Neural cell (in vitro differentiated cells): ENCODE data around the gene ME3.

Experiments used
- EP300 ChIP-seq: fragments of 450-650 bp; conservative IDR thresholded peaks from 2 replicates; pipeline ENCODE4 v1.6.1; 2014; ENCODE audit warnings: antibody characterized with exemption, mild to moderate bottlenecking, moderate library complexity; ENCODE audit not compliant: poor library complexity, severe bottlenecking
- EZH2 ChIP-seq: fragments of 200-600, 300-800 bp; shearing (Covaris generic), sonication (generic); IDR thresholded peaks from 2 replicates; pipeline ENCODE4 v1.6.1; 2014; ENCODE audit warnings: antibody characterized with exemption, low read length, borderline replicate concordance, mild to moderate bottlenecking; ENCODE audit not compliant: insufficient read depth, poor library complexity, severe bottlenecking
- MXI1 ChIP-seq: fragments of 450-650 bp; conservative IDR thresholded peaks from 2 replicates; pipeline ENCODE4 v1.6.1; 2014; ENCODE audit warnings: antibody characterized with exemption, mild to moderate bottlenecking; ENCODE audit not compliant: poor library complexity, severe bottlenecking
- POLR2AphosphoS5 ChIP-seq: IDR thresholded peaks from 2 replicates; pipeline ENCODE4 v1.6.1; 2012
- RAD21 ChIP-seq: fragments of 450-650 bp; conservative IDR thresholded peaks from 2 replicates; pipeline ENCODE4 v1.6.1; 2014; ENCODE audit warnings: antibody characterized with exemption, mild to moderate bottlenecking, moderate library complexity
- TAF1 ChIP-seq: IDR thresholded peaks from 2 replicates; pipeline ENCODE4 v1.6.1; 2012; ENCODE audit warnings: low read depth
- TF ChIP-seq, protein P1 (sequence below): fragments of 450-650 bp; IDR thresholded peaks from 2 replicates; pipeline ENCODE4 v1.5.1; 2014; ENCODE audit warnings: antibody characterized with exemption, mild to moderate bottlenecking, moderate library complexity; ENCODE audit not compliant: poor library complexity, severe bottlenecking
- TF ChIP-seq, protein P2 (sequence below): IDR thresholded peaks from 2 replicates; pipeline ENCODE4 v1.6.1; 2012; ENCODE audit warnings: borderline replicate concordance

DNA sequence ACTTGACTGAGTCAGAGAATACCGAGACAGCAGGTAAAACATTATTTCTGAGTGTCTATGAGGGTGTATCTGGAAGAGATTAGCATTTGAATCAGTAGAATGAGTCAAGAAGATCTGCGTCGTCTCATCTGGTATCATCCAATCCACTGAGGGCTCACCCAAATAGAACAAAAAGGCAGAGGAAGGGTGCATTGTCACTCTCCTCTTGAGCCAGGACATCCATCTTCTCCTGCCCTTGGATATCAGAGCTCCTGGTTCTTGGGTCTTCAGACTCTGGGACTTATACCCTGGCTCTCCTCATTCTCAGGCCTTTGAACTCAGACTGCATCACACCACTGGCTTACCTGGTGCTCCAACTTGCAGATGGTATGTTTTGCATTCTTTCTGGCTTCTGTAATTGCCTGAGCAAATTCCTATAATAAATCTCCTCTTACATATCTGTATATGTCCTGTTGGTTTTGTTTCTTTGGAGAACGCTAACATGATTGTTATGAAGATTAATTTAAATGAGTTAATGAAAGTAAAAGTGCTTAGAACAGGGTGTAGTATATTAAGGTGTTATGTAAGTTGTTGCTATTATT is 49.3 kb downstream of the ME3 start:
- TF ChIP-seq, protein P1, sequence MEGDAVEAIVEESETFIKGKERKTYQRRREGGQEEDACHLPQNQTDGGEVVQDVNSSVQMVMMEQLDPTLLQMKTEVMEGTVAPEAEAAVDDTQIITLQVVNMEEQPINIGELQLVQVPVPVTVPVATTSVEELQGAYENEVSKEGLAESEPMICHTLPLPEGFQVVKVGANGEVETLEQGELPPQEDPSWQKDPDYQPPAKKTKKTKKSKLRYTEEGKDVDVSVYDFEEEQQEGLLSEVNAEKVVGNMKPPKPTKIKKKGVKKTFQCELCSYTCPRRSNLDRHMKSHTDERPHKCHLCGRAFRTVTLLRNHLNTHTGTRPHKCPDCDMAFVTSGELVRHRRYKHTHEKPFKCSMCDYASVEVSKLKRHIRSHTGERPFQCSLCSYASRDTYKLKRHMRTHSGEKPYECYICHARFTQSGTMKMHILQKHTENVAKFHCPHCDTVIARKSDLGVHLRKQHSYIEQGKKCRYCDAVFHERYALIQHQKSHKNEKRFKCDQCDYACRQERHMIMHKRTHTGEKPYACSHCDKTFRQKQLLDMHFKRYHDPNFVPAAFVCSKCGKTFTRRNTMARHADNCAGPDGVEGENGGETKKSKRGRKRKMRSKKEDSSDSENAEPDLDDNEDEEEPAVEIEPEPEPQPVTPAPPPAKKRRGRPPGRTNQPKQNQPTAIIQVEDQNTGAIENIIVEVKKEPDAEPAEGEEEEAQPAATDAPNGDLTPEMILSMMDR: no peak
- TF ChIP-seq, protein P2, sequence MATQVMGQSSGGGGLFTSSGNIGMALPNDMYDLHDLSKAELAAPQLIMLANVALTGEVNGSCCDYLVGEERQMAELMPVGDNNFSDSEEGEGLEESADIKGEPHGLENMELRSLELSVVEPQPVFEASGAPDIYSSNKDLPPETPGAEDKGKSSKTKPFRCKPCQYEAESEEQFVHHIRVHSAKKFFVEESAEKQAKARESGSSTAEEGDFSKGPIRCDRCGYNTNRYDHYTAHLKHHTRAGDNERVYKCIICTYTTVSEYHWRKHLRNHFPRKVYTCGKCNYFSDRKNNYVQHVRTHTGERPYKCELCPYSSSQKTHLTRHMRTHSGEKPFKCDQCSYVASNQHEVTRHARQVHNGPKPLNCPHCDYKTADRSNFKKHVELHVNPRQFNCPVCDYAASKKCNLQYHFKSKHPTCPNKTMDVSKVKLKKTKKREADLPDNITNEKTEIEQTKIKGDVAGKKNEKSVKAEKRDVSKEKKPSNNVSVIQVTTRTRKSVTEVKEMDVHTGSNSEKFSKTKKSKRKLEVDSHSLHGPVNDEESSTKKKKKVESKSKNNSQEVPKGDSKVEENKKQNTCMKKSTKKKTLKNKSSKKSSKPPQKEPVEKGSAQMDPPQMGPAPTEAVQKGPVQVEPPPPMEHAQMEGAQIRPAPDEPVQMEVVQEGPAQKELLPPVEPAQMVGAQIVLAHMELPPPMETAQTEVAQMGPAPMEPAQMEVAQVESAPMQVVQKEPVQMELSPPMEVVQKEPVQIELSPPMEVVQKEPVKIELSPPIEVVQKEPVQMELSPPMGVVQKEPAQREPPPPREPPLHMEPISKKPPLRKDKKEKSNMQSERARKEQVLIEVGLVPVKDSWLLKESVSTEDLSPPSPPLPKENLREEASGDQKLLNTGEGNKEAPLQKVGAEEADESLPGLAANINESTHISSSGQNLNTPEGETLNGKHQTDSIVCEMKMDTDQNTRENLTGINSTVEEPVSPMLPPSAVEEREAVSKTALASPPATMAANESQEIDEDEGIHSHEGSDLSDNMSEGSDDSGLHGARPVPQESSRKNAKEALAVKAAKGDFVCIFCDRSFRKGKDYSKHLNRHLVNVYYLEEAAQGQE: no peak
- TF ChIP-seq EP300: no peak
- TF ChIP-seq TAF1: no peak
- no peak for TF ChIP-seq RAD21
- TF ChIP-seq POLR2AphosphoS5: no peak
- no peak for TF ChIP-seq EZH2
- TF ChIP-seq MXI1: no peak
